GM23338 (cell line): ENCODE data around the gene SLIT1.

Experiments used
- CREB1 ChIP-seq: fragments of 250-450 bp; sonication (Bioruptor Pico); IDR thresholded peaks from 2 replicates; pipeline ENCODE4 v1.5.0; 2020; ENCODE audit warnings: low read depth, mild to moderate bottlenecking, moderate library complexity
- EZH2 ChIP-seq: fragments of 200-600 bp; sonication (generic); IDR thresholded peaks from one replicate; pipeline ENCODE4 v1.8.0; 2017; ENCODE audit warnings: antibody characterized with exemption, mild to moderate bottlenecking, low read depth; ENCODE audit not compliant: unreplicated experiment
- EZH2phosphoT487 ChIP-seq: fragments of 200-600 bp; sonication (generic); IDR thresholded peaks from one replicate; pipeline ENCODE4 v1.8.1; 2018; ENCODE audit warnings: antibody characterized with exemption; ENCODE audit not compliant: unreplicated experiment
- POLR2AphosphoS5 ChIP-seq: IDR thresholded peaks from 2 replicates; pipeline ENCODE4 v1.6.1; 2016; ENCODE audit warnings: antibody characterized with exemption, low read depth
- TF ChIP-seq, protein P1 (sequence below), 2 experiments: fragments of 200-600 bp in 1 of 2; sonication (generic) in 1 of 2; conservative IDR thresholded peaks; 2 replicates each; pipeline versions ENCODE4 v1.5.1 to v1.6.1; 2016 to 2017; ENCODE audit warnings: antibody characterized with exemption in 2 of 2, low read depth in 2 of 2, mild to moderate bottlenecking in 2 of 2, moderate library complexity in 1 of 2
- TF ChIP-seq, protein P2 (sequence below): IDR thresholded peaks from one replicate; pipeline ENCODE4 v1.6.1; 2018; ENCODE audit warnings: antibody characterized with exemption; ENCODE audit not compliant: unreplicated experiment

GRCh38 chr10:97030894-97031293, 154.9 kb downstream of the SLIT1 start:
- no peak for TF ChIP-seq EZH2phosphoT487
- TF ChIP-seq, protein P1, sequence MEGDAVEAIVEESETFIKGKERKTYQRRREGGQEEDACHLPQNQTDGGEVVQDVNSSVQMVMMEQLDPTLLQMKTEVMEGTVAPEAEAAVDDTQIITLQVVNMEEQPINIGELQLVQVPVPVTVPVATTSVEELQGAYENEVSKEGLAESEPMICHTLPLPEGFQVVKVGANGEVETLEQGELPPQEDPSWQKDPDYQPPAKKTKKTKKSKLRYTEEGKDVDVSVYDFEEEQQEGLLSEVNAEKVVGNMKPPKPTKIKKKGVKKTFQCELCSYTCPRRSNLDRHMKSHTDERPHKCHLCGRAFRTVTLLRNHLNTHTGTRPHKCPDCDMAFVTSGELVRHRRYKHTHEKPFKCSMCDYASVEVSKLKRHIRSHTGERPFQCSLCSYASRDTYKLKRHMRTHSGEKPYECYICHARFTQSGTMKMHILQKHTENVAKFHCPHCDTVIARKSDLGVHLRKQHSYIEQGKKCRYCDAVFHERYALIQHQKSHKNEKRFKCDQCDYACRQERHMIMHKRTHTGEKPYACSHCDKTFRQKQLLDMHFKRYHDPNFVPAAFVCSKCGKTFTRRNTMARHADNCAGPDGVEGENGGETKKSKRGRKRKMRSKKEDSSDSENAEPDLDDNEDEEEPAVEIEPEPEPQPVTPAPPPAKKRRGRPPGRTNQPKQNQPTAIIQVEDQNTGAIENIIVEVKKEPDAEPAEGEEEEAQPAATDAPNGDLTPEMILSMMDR (conservative IDR thresholded peaks at IDR 0.05; ENCODE audit: low read depth in 2 of 2) = no peak
- TF ChIP-seq EZH2 = no peak
- TF ChIP-seq, protein P2, sequence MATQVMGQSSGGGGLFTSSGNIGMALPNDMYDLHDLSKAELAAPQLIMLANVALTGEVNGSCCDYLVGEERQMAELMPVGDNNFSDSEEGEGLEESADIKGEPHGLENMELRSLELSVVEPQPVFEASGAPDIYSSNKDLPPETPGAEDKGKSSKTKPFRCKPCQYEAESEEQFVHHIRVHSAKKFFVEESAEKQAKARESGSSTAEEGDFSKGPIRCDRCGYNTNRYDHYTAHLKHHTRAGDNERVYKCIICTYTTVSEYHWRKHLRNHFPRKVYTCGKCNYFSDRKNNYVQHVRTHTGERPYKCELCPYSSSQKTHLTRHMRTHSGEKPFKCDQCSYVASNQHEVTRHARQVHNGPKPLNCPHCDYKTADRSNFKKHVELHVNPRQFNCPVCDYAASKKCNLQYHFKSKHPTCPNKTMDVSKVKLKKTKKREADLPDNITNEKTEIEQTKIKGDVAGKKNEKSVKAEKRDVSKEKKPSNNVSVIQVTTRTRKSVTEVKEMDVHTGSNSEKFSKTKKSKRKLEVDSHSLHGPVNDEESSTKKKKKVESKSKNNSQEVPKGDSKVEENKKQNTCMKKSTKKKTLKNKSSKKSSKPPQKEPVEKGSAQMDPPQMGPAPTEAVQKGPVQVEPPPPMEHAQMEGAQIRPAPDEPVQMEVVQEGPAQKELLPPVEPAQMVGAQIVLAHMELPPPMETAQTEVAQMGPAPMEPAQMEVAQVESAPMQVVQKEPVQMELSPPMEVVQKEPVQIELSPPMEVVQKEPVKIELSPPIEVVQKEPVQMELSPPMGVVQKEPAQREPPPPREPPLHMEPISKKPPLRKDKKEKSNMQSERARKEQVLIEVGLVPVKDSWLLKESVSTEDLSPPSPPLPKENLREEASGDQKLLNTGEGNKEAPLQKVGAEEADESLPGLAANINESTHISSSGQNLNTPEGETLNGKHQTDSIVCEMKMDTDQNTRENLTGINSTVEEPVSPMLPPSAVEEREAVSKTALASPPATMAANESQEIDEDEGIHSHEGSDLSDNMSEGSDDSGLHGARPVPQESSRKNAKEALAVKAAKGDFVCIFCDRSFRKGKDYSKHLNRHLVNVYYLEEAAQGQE = no peak
- no peak for TF ChIP-seq CREB1 (CRISPR knock-in tag)
- TF ChIP-seq POLR2AphosphoS5 = no peak
